RWPE2 (cell line): ENCODE measurements around the gene MLXIP.
"Not testable (repeated sequence)": the region's sequence is repeated elsewhere in the genome, so short reads cannot be mapped to it uniquely, and the experiment has no call there.

Source experiments
- ATAC-seq: fragments of 200-7000 bp; cut with Tn5 transposase; 3 replicates; pipeline ENCODE4 v1.9.1; 2021; ENCODE audit warnings: low read depth
- DNase-seq: peaks from one replicate; pipeline ENCODE4 v3.0.0-alpha.2; 2020; ENCODE audit warnings: low spot score
- H3K27ac ChIP-seq: fragments of 450-650 bp; 2 replicates; pipeline ENCODE4 v1.5.1; 2017; ENCODE audit warnings: mild to moderate bottlenecking; ENCODE audit not compliant: poor library complexity, severe bottlenecking
- H3K27me3 ChIP-seq: fragments of 250-450 bp; sonication (Bioruptor Pico); 2 replicates; pipeline ENCODE4 v1.5.1; 2021; ENCODE audit warnings: mild to moderate bottlenecking, moderate library complexity; ENCODE audit not compliant: insufficient read depth, poor library complexity, severe bottlenecking
- H3K36me3 ChIP-seq: fragments of 250-450 bp; sonication (Bioruptor Pico); 2 replicates; pipeline ENCODE4 v1.5.1; 2020; ENCODE audit warnings: low read depth, mild to moderate bottlenecking, moderate library complexity
- H3K4me1 ChIP-seq: fragments of 250-450 bp; sonication (Bioruptor Pico); 2 replicates; pipeline ENCODE4 v1.5.1; 2021; ENCODE audit warnings: mild to moderate bottlenecking, moderate library complexity; ENCODE audit not compliant: insufficient read depth, poor library complexity, severe bottlenecking
- H3K4me3 ChIP-seq: fragments of 250-450 bp; sonication (Bioruptor Pico); 2 replicates; pipeline ENCODE4 v1.5.1; 2021; ENCODE audit warnings: mild to moderate bottlenecking, moderate library complexity; ENCODE audit not compliant: severe bottlenecking
- H3K9me3 ChIP-seq: fragments of 250-450 bp; sonication (Bioruptor Pico); 2 replicates; pipeline ENCODE4 v1.5.1; 2021; ENCODE audit warnings: mild to moderate bottlenecking, moderate library complexity; ENCODE audit not compliant: severe bottlenecking
- CTCF ChIP-seq: fragments of 450-650 bp; IDR thresholded peaks from one replicate; pipeline ENCODE4 v1.5.1; 2017; ENCODE audit warnings: mild to moderate bottlenecking, moderate library complexity; ENCODE audit not compliant: poor library complexity, severe bottlenecking

Gene MLXIP

GRCh38 chr12:122052285-122052684 lies 26.3 kb upstream of the MLXIP start:
- H3K4me1 ChIP-seq, result no peaks in the 10 kb centered on the region
- no peak overlapping the region for H3K27ac ChIP-seq

GRCh38 chr12:122054842-122055520 lies 23.6 kb upstream of the MLXIP start:
- Histone ChIP-seq H3K27me3 (no peaks in the 10 kb centered on the region), H3K9me3 (no peaks in the 10 kb centered on the region), H3K4me3 (no peak overlapping the region), H3K27ac (no peak overlapping the region), H3K36me3 (peaks cover 36% of the 10 kb centered on the region), H3K4me1 (no peaks in the 10 kb centered on the region)
- DNase-seq, result no peak
- TF ChIP-seq CTCF, result no peak
- no peak for ATAC-seq

More at GRCh38 chr12:122052285-122052684, 26.3 kb upstream of the MLXIP start:
- Histone ChIP-seq H3K9me3 (no peaks in the 10 kb centered on the region), H3K36me3 (peaks cover 27% of the 10 kb centered on the region), H3K27me3 (no peaks in the 10 kb centered on the region), H3K4me3 (no peak overlapping the region)
- no peak for ATAC-seq
- TF ChIP-seq CTCF, result no peak
- no peak for DNase-seq

- H3K4me1 ChIP-seq, H3K9me3 ChIP-seq, ATAC-seq, H3K27ac ChIP-seq, H3K27me3 ChIP-seq, H3K4me3 ChIP-seq, DNase-seq: not testable (repeated sequence)
- H3K36me3 ChIP-seq, result peaks cover 36% of the 10 kb centered on the region
Observed at GRCh38 chr12:122056406-122056805, 22.1 kb upstream of the MLXIP start.

- no peaks in the 10 kb centered on the region for H3K9me3 ChIP-seq
- no peak for TF ChIP-seq CTCF
- H3K27me3 ChIP-seq, result no peaks in the 10 kb centered on the region
- H3K4me1 ChIP-seq, result peaks cover 1% of the 10 kb centered on the region
- H3K27ac ChIP-seq, result no peak overlapping the region
- ATAC-seq (no peak), DNase-seq (no peak)
- no peak overlapping the region for H3K4me3 ChIP-seq
- peaks cover 39% of the 10 kb centered on the region for H3K36me3 ChIP-seq
Observed at GRCh38 chr12:122057007-122057735, 21.4 kb upstream of the MLXIP start.

- peaks cover 39% of the 10 kb centered on the region for H3K36me3 ChIP-seq
- H3K27me3 ChIP-seq, result no peaks in the 10 kb centered on the region
- H3K4me3 ChIP-seq, result no peak overlapping the region
- no peaks in the 10 kb centered on the region for H3K9me3 ChIP-seq
- H3K27ac ChIP-seq, result no peak overlapping the region
- peaks cover 7% of the 10 kb centered on the region for H3K4me1 ChIP-seq
- no peak for ATAC-seq
- DNase-seq, result no peak
- TF ChIP-seq CTCF, result no peak
Observed at GRCh38 chr12:122057769-122058168, 20.8 kb upstream of the MLXIP start.
